Activated CD4-positive, alpha-beta T cell treated with anti-CD3 and anti-CD28 coated beads, Interleukin-2, amount 50 U/mL, for 16 hours (primary cell): ENCODE data around the gene ADAM8.
"Not testable (repeated sequence)": the region's sequence is repeated elsewhere in the genome, so short reads cannot be mapped to it uniquely, and the experiment has no call there.

Experiments
- DNase-seq: peaks from one replicate; pipeline ENCODE4 v3.0.0-alpha.2; 2020

The ADAM8 gene

GRCh38 chr10:133247681-133248333, 28.9 kb downstream of the ADAM8 start:
- DNase-seq = no peak

- DNase-seq = no peak
These were observed 30.4 kb downstream of the ADAM8 start for GRCh38 chr10:133246236-133246626.

- DNase-seq = no peak
These were observed 31.0 kb downstream of the ADAM8 start for GRCh38 chr10:133245439-133246235.

GRCh38 chr10:133243593-133243992, 33.1 kb downstream of the ADAM8 start:
- no peak for DNase-seq

GRCh38 chr10:133242611-133243356, 33.9 kb downstream of the ADAM8 start:
- no peak for DNase-seq

DNA sequence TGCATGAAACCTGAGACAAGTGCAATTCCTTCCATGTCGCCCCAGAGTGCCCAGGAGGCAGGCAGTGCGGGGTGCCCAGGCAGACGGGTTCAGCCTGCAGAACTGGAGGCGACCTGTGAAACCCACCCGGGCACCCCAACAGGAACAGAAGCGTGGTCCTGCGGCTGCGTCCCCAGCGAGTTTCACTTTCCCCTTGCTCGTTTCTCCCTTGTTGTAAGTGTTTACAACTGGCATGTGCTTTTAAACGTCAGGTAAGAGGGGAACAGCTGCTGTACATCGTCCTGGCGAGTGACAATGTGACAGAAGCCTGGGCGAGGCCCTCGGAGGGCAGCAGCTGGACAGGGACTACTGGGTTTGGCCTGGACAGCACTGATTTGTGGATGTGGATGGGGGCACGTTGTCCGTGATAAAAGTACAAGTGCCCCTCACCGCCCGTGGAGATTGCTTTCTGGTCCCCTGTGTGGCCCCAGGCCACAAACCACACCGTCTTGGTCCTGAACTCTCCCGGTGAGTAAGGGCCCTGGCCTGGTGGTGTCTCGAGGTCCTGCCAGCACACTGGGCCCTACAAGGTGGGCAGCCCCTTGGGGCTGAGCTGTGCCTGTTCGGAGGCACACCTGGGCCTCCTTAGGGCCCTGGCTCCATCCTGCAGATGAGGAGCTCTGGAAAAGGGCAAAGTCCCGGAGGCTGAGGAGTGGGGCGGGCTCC, 35.0 kb downstream of the ADAM8 start:
- DNase-seq = no peak

- DNase-seq = no peak
These were observed 36.7 kb downstream of the ADAM8 start for GRCh38 chr10:133239990-133240389.

- DNase-seq = no peak
These were observed 38.2 kb downstream of the ADAM8 start for GRCh38 chr10:133238466-133238804.

DNA sequence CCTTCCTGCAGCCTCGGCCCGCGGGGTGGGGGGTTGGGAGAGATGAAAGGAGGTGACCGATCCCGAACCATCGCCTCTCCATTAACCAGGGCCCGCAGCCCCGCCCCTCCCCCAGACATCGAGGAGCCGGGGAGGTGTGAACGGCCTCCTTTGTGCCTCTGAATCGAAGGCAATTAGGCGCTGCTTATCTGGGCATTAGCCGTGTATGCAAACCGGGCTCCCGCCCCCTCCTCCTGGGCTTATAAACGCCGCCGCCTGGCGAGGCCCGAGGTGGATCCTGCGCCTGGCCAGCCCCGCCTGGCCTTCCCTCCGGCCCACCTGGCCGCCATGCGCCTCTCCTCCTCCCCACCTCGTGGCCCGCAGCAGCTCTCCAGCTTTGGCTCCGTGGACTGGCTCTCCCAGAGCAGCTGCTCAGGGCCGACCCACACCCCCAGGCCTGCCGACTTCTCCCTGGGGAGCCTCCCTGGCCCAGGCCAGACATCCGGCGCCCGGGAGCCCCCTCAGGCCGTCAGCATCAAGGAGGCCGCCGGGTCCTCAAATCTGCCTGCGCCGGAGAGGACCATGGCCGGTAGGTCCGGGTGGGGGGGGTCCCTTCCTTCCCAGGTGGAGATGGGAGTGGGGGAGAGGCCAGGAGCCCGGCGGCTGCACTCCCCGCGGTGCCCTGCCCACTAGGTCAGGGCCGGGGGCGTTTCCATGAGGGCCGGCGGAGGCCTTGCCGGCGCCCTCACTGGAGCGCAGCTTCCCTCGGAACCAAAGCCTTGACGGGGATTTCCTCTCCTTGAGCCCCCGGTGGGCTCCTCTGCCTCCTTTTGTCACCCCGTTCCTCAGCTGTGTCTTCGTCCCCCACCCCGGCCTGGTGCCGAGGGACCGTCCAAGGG, 38.8 kb downstream of the ADAM8 start, which contains the start of gene VENTX:
VENTX (plus strand) TSS at position 268 of the 878 bp plus-strand sequence; CDS start at position 328, 60 bp downstream.
- DNase-seq = no peak

DNA sequence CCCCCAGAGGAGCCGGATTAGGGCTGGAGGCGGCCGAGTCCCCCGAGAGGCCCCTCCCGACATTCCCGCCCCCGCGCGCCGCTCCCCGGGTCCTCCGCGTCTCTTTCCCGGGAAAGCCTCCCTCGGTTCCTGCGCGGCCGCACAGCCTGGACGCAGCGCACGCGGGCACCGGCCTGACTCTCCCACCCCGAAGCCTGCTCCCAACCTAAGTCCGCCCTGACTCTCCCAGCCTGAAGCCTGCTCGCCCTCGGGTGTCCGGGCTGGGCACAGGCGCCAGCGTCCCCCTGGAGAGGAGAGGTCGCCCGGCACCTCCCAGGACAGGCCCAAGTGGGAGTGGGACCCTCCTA, 39.5 kb downstream of the ADAM8 start:
- no peak for DNase-seq

DNA sequence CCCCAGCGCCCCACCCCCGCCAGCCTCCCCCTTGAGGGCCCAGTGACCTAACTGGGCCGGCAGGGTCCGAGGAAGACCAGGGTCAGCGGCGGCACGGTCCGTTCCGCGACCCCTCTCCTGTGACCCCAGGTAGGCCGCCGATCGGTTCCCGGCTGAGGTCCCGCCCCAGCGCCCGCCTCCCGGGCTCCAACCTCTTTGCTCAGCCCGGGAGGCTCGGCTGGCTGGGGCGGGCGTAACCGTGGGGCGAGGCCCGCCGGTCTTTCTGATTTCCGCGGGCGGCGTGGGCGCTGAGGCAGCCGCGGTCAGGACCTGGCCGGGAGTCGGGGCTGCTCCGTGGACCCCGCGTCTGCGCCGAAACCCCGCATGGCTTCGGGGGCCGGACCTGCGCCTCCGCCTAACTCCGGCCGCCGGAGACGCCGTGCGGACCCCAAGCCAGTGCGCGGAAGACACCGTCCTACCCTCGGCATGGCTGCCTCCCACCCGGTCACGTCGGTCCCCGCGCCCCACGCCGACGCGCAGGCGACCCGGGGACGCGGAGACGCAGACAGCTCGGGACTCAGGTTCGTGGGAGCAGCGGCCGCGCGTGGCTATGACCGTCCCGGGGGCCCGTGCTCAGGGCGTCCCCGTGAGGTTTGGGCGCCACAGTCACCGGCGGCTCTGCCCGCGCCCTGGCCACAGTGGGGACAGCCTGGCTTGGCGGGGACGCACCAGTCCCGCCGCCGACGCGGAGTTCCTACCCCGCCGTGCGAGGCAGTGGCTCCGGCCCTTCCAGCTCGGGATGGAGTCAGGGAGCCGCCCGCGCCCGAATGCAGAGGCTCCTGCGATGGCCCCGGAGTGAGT, 40.0 kb downstream of the ADAM8 start:
- no peak for DNase-seq

DNA sequence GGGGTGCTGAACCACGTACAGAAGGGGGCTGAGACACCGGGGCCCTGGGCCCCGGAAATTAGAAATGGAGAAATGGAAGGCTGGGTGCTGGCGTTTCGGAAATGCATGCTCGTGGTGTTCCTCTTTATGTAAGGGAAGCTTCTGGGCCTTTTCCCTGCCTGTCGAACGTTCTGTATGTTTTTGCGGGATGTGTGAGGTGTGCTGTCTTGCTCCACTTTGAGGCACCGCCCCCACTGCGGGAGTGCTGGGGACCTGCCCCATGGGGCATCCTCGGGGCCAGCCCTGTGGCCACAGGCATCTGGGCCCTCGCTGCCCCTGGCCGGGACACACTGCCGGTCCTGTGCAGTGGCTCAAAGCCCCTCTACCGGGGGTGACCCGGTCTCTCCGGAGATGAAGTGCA, 40.7 kb downstream of the ADAM8 start:
- no peak for DNase-seq

GRCh38 chr10:133235265-133235855, 41.3 kb downstream of the ADAM8 start:
- DNase-seq = no peak

DNA sequence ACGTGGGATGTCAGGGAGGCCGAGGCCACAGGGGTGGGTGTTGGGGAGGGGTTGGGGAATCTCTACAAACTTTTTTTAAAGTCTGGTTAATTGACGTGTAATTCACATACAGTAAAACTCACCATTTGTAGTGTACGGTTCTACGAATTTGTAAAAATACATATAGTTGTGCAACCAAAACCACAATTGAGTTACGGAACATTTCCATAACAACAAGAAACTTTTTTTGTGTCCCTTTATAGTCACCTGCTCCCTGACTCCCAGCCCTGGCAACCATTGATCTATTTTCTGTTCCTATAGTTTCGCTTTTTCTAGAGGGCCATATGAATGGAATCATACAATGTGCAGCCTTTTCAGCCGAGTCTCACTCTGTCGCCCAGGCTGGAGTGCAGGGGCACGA, 41.9 kb downstream of the ADAM8 start:
- DNase-seq = not testable (repeated sequence)

GRCh38 chr10:133231946-133232574, 44.6 kb downstream of the ADAM8 start:
- no peak for DNase-seq

DNA sequence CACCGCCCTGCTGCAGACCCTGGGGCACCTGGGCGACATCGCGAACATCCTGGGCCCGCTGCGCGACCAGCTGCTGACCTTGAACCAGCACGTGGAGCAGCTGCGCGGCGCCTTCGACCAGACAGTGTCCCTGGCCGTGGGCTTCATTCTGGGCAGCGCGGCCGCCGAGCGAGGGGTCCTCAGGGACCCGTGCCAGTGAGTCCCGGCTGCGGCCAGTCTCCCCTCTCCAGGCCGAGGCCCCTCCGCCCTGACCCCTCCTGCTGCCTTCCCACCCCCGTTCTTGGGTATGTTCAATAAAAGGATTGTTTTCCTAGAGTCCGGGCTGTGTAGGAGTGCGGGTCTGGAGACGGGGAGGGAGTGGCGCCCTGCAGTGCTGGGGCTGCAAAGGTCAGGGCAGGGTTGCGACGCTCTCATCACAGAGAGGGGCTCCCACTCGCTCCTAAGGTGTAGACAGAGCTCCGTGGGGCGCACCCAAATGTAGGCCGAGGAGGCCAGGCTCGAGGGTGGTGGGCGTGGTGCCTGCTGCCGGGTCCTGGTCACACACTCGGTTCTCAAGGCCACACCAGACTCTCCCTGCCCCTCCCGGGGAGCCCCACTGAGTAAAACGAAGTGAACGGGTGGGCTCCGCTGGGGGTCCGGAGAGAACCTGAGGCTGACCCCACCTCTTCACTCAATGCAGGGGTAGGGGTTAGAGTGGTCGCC, 45.3 kb downstream of the ADAM8 start:
- DNase-seq = no peak

- DNase-seq = no peak
These were observed 46.1 kb downstream of the ADAM8 start for GRCh38 chr10:133230387-133231195.

GRCh38 chr10:133230044-133230361, 46.7 kb downstream of the ADAM8 start, which contains the start of gene UTF1:
Gene UTF1 (plus strand): TSS chr10:133230217. CDS start chr10:133230289, 72 bp downstream.
- DNase-seq = no peak
